ENCODE results near the gene CCDC38. TPM values are rescaled to one million over a fixed set of nuclear protein-coding genes. Genes with fewer than 3 reads are reported as not detected.

The CCDC38 gene
- total RNA-seq, result not detected in 2 replicates

GRCh38 chr12:95942524-95943329 lies at the start of gene CCDC38:
CCDC38 (minus strand) TSS chr12:95942614; CDS start chr12:95936509, 6,105 bp downstream.

DNA sequence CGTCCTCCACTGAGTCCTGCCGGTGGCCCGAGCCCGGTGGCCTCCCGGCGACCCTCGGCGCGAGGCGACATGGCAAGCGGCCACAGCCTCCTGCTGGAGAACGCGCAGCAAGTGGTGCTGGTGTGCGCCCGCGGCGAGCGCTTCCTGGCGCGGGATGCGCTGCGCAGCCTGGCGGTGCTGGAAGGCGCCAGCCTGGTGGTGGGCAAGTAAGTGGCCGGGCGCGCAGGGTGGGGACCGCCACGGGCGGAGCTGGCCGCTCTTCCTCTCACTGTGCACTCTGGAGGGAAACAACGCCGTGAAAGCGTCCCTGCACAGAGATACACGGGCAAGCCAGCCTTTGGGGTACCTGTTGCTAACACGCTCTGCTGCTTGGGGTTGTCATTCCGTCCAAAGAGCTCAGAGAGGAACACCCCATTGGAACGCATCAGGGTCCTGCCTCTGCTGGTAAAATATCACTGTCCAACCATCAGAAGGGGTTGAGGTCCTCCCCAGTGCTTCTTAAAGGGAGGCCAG lies 972 bp upstream of the CCDC38 start, which contains the start of gene AMDHD1:
Gene AMDHD1, plus strand, starts transcription at position 2 of the 513 bp plus-strand sequence. Its CDS starts 68 bp downstream, at position 70.

GRCh38 chr12:95858451-95859343 lies 83.7 kb downstream of the CCDC38 start, which contains the start of gene SNRPF:
SNRPF (plus strand) TSS chr12:95858952; CDS start chr12:95859074, 122 bp downstream.

Other genes starting within 250 kb of the CCDC38 start
- 47.5 and 108 TPM in 2 replicates for gene NTN4, start 151.8 kb downstream of the CCDC38 start, total RNA-seq
- 7.9 and 9.6 TPM in 2 replicates for gene SNRPF, start 83.7 kb downstream of the CCDC38 start, total RNA-seq
- not detected in 2 replicates for gene AMDHD1, start 717 bp upstream of the CCDC38 start, total RNA-seq
- 0.21 and 0.24 TPM in 2 replicates for gene HAL, start 53.7 kb upstream of the CCDC38 start, total RNA-seq
- gene LTA4H, start 93.0 kb upstream of the CCDC38 start, total RNA-seq, result 150 and 179 TPM in 2 replicates